Choroid plexus epithelial cell (primary cell): Measurements from ENCODE around the gene KRT37.
"Not testable (repeated sequence)": the region's sequence is repeated elsewhere in the genome, so short reads cannot be mapped to it uniquely, and the experiment has no call there.

Experiments used
- DNase-seq: peaks from one replicate; pipeline ENCODE4 v3.0.0-alpha.2; 2010; ENCODE audit warnings: low read depth
- H3K4me3 ChIP-seq: 2 replicates; pipeline ENCODE4 v1.5.1; 2011; ENCODE audit warnings: low read depth, mild to moderate bottlenecking, control low read depth, low read length, moderate library complexity
- TF ChIP-seq, protein P1 (sequence below): conservative IDR thresholded peaks from 2 replicates; pipeline ENCODE4 v1.5.1; 2011; ENCODE audit warnings: low read depth, mild to moderate bottlenecking, control low read depth, inconsistent platforms, low read length, moderate library complexity

The KRT37 gene

DNA sequence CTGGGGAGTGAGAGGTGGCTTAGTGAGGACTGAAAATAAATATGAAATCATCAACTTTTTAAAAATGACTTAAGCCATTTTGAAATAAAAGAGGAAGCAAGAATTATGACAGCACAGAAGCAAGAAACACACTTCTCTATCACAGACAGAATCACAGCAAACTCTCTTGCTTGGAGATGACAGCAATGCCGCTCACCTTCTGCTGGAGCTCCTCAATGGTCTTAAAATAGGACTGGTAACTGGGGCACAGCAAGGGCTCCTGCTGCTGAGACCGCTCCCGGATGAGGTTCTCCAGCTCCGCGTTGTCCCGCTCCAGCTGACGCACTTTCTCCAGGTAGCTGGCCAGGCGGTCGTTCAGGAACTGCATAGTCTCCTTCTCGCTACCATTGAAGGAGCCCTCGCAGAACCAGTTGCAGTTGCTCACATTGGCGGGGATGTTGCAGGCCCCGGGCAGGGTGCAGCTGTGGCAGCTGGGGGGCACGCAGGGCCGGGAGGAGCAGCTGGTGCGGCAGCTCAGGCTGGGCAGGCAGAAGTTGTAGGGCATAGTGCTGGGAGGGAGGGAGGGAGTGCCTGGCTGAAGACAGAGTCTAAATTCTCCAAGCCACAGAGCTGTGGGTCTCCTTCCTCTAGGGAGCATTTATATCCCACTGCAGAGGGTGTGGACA is 27.3 kb downstream of the KRT37 start, which contains the start of gene KRT31:
KRT31 (minus strand) TSS at position 613 of the 665 bp plus-strand sequence; CDS start at position 544, 69 bp downstream.
- no peak for DNase-seq
- TF ChIP-seq, protein P1, sequence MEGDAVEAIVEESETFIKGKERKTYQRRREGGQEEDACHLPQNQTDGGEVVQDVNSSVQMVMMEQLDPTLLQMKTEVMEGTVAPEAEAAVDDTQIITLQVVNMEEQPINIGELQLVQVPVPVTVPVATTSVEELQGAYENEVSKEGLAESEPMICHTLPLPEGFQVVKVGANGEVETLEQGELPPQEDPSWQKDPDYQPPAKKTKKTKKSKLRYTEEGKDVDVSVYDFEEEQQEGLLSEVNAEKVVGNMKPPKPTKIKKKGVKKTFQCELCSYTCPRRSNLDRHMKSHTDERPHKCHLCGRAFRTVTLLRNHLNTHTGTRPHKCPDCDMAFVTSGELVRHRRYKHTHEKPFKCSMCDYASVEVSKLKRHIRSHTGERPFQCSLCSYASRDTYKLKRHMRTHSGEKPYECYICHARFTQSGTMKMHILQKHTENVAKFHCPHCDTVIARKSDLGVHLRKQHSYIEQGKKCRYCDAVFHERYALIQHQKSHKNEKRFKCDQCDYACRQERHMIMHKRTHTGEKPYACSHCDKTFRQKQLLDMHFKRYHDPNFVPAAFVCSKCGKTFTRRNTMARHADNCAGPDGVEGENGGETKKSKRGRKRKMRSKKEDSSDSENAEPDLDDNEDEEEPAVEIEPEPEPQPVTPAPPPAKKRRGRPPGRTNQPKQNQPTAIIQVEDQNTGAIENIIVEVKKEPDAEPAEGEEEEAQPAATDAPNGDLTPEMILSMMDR, result no peak

DNA sequence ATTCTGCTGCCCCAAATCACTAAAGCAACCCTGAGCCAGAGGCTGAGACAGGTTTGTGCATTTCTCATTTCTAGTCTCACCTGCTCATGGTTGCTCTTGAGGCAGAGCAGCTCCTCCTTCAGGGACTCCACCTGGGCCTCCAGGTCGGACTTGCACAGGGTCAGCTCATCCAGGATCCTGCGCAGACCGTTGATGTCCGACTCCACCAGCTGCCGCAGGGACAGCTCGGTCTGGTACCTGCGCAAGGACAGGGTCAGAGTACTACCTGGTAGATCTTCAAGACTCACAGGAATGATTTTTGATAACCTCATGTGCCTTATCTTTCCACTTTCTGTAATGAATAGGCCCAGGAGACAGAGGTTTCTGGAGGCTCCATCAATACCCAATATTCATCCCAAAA is 28.0 kb downstream of the KRT37 start:
- TF ChIP-seq, protein P1, result no peak
- H3K4me3 ChIP-seq, result no peak overlapping the region
- DNase-seq, result no peak

More for the DNA sequence above, 27.3 kb downstream of the KRT37 start, which contains the start of gene KRT31:
- H3K4me3 ChIP-seq, result no peak within 1 kb of the TSS

DNA sequence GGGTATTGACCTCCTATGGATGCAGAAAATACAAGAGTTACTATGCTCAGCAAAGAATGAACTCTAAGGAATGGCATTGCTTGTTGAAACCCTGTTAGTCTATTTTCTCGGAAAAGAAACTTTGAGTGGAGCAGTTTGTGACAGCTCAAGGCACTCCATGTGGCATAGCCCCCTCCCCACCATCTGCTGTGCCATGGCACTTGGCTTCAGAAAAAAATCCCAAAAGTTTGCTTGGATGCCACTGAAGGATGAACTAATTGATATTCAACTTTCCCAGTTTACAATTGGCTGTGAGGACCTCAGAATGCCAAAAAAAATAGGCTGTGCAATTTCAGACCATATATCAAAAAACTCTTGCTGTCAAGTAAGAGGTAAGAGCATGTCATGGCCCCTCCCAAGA is 28.8 kb downstream of the KRT37 start:
- H3K4me3 ChIP-seq, result no peak overlapping the region
- DNase-seq, result no peak
- TF ChIP-seq, protein P1, result no peak

DNA sequence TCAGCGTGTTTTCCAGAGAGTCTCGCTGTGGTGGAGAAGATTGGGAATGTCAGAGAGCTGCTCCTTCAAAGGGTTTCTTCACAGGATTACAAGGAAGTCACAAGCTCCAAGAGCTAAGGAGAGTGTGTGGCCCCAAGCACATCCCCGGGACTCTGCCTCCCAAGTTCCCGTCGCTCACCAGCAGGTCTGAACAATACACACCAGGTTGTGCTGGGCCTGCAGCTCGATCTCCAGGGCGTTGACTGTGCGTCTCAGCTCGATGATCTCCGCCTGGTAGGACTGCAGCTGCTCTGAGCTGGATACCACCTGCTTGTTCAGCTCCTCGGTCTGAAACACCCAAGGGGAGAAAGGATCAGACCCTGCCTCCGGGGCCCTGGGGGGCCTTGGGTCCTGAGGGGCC is 29.3 kb downstream of the KRT37 start:
- not testable (repeated sequence) for DNase-seq, H3K4me3 ChIP-seq

DNA sequence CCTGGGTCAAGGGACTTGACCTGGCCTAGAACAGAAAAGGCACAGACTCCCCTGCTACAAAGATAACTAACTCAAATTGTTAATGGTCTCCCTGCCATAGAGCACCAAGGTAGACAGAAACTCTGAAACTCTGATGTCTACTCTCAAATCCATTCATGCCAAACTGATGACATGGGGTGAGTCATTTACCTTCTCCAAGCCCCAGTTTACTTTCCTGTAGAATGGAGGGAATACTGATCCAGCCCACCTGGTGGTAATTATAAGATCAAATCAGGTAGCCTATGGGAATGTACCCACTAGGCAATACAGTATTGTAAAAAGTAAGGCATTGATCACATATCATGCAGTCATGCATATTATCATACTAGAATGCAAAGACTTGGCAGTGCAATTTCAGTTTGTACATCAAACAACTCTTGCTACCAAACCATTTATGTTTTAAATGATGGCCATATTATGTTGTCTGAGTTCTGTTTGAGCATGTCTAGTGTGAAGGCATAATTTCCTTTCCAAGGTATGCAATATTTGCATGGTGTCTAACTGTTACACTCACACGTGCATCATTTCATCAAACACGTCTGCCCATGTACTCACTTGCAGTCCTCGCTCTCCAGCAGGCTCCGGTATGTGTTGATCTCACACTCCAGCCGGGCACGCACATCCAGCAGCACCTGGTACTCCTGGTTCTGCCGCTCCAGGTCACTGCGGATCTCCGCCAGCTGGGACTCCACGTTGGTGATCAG is 30.0 kb downstream of the KRT37 start:
- no peak for DNase-seq
- TF ChIP-seq, protein P1, result no peak
- H3K4me3 ChIP-seq, result no peak overlapping the region

DNA sequence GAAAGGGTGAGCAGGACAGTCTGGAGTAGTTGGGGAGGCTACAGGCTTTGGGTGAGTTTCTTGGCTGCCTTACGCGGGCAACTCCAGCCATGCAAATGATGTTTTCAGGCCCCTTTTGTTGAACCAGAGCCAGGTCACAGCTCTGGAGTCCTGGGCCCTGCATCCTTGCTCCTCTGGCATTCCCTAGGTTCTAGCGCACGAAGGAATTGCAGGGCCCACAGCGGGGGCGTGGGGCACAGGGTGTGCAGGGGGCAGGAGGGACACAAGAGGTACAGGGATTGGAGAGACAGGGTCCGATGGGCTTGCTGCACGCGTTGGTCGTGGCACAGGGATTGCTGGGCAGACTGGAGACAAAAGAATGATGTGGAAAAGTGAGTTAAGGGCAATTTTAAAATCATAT is 30.6 kb downstream of the KRT37 start:
- TF ChIP-seq, protein P1, result no peak
- DNase-seq, result no peak
- no peak overlapping the region for H3K4me3 ChIP-seq

DNA sequence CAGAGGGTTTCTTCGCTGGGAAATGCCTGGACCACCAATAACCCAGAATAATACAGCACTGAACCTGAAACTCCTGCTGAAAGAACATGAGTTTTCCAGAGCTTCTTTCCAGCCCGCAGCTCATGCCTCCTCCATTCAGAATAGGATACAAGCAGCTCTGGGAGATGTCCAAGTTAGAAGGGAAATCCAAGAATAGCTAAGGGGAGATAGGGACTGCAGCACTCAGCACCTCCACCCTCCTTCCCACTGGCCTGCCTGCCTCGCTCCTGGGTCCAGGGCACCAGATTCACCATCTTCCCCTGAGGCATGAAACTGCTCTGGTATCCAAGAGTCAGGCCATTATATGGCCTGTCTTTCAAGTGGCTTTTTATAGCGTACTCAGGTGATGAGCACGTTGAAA is 31.1 kb downstream of the KRT37 start:
- H3K4me3 ChIP-seq, result no peak overlapping the region
- DNase-seq, result peak; percentile 9
- TF ChIP-seq, protein P1, result no peak
